Smooth muscle cell (in vitro differentiated cells): ENCODE results near the gene KCNJ18. TPM values are rescaled to one million over a fixed set of nuclear protein-coding genes. Genes with fewer than 3 reads are reported as not detected.
"Not testable (repeated sequence)": the region's sequence is repeated elsewhere in the genome, so short reads cannot be mapped to it uniquely, and the experiment has no call there.

Source experiments
- DNase-seq: peaks from one replicate; lab custom pipeline; 2025; ENCODE audit not compliant: unreplicated experiment; lab: John Stamatoyannopoulos, UW
- H2AFZ ChIP-seq: fragments of 200-600 bp; sonication (generic); 2 replicates; pipeline ENCODE4 v1.6.0; 2016; ENCODE audit warnings: antibody characterized with exemption, low read depth, mild to moderate bottlenecking
- H3F3A ChIP-seq: fragments of 200-600 bp; sonication (generic); 2 replicates; pipeline ENCODE4 v1.6.0; 2017; ENCODE audit warnings: antibody characterized with exemption, low read depth
- H3K27ac ChIP-seq: fragments of 200-600 bp; sonication (generic); 2 replicates; pipeline ENCODE4 v1.5.1; 2016; ENCODE audit warnings: low read depth, mild to moderate bottlenecking
- H3K27me3 ChIP-seq: fragments of 200-600 bp; sonication (generic); 2 replicates; pipeline ENCODE4 v1.6.1; 2016; ENCODE audit warnings: low read depth, mild to moderate bottlenecking
- H3K36me3 ChIP-seq: fragments of 200-600 bp; sonication (generic); 2 replicates; pipeline ENCODE4 v1.5.1; 2016; ENCODE audit warnings: low read depth
- H3K4me1 ChIP-seq: fragments of 200-600 bp; sonication (generic); 2 replicates; pipeline ENCODE4 v1.5.1; 2016; ENCODE audit warnings: low read depth
- H3K4me2 ChIP-seq: fragments of 200-600 bp; sonication (generic); 2 replicates; pipeline ENCODE4 v1.6.0; 2016; ENCODE audit warnings: mild to moderate bottlenecking
- H3K4me3 ChIP-seq: fragments of 200-600 bp; sonication (generic); 2 replicates; pipeline ENCODE4 v1.5.1; 2016; ENCODE audit warnings: mild to moderate bottlenecking
- H3K79me2 ChIP-seq: fragments of 200-600 bp; sonication (generic); 2 replicates; pipeline ENCODE4 v1.6.0; 2016; ENCODE audit warnings: low read depth, mild to moderate bottlenecking
- H3K9ac ChIP-seq: fragments of 200-600 bp; sonication (generic); 2 replicates; pipeline ENCODE4 v1.6.0; 2016; ENCODE audit warnings: low read depth
- H3K9me3 ChIP-seq: fragments of 200-600 bp; sonication (generic); replicated peaks from 2 replicates; pipeline ENCODE4 v1.5.1; 2016; ENCODE audit warnings: low read depth
- H4K20me1 ChIP-seq: fragments of 200-600 bp; sonication (generic); 2 replicates; pipeline ENCODE4 v1.6.0; 2016; ENCODE audit warnings: low read depth
- WGBS: methylation state at CpG from one replicate; pipeline ENCODE4 v1.1.7; 2016; ENCODE audit warnings: low lambda C conversion rate; 5-methylcytosine and 5-hydroxymethylcytosine counted together
- polyA plus RNA-seq: library from polyadenylated mRNA; unstranded; fragments of >200 nt; fragmentation: Nextera tagmentation; extraction: Ambion mirVana; gene quantifications from 2 replicates; pipeline ENCODE4 v1.2.1, GENCODE V29; 2016
- total RNA-seq: library from RNA; depleted of rRNA; stranded (reverse); fragments of >200 nt; gene quantifications from 2 replicates; pipeline ENCODE4 v1.2.3, GENCODE V29; 2014

Gene KCNJ18
- total and polyA plus RNA-seq, 2 experiments from 2014 or later = not detected

DNA sequence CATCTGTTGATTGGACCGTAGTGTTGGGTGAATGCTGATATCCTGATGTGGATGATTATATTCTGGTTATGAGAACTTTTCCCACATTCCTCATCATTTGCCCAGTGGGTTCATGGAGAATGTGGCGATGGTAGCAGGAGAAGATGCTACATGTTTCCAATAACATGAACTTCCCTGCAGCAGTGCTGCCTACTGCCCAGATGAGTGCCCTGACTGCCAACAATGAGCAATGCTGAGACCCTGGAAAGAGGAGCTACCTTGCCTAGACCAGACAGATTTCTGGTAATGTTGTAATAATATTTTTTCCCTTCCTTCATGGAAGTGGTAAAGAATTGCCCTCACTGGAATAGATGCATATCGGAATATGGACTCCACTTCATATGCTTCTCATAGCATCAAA is 29.2 kb upstream of the KCNJ18 start:
- H3K27me3 ChIP-seq, H3K79me2 ChIP-seq, H3K27ac ChIP-seq, H3K4me3 ChIP-seq, H4K20me1 ChIP-seq, H3K4me1 ChIP-seq, H2AFZ ChIP-seq, H3K9ac ChIP-seq, H3K36me3 ChIP-seq, H3F3A ChIP-seq, DNase-seq, H3K9me3 ChIP-seq, H3K4me2 ChIP-seq: not testable (repeated sequence)
- WGBS = 67% methylated on average over 3 of the region's 3 CpGs

DNA sequence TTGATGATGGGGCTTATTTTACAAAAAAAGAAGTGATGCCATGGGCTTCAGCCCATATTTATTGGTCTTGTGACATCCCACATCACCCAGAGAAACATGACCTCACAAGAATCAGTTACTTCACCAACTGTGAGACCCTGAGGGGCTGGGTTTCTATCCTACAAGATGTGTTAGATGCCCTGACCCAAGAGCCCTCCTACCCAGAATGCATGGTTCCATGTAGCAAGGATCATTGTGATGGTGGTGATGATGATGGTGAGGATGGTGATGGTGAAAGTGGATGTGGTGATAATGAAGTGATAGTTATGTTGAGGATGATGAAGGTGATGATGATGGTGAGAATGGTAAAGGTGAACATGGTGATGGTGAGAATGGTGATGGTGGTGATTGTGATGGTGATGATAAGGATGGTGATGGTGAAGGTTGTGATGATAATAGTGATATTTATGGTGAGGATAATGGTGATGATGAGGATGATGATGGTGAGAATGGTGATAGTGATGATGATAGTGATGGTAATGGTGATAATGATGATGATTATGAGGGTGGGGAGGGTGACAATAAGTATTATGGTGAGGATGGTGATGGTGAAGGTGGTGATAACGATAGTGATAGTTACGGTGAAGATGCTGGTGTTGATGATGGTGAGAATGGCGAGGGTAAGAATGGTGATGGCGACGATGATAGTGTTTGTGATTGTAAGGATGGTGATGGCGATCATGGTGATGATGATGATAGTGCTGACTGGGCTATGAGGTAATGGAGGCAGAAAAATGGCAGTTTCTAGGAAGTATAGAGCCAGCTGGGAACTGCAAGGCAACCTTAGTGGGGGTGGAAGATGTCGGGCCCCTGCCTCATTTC is 28.5 kb upstream of the KCNJ18 start:
- not testable (repeated sequence) for H3K4me3 ChIP-seq, H3K79me2 ChIP-seq, H3K27ac ChIP-seq, H3F3A ChIP-seq, H4K20me1 ChIP-seq, H3K9me3 ChIP-seq, H3K27me3 ChIP-seq, H2AFZ ChIP-seq, H3K9ac ChIP-seq, H3K4me2 ChIP-seq, H3K36me3 ChIP-seq, H3K4me1 ChIP-seq, DNase-seq
- whole genome bisulfite sequencing = 57% methylated on average over 7 of the region's 7 CpGs

DNA sequence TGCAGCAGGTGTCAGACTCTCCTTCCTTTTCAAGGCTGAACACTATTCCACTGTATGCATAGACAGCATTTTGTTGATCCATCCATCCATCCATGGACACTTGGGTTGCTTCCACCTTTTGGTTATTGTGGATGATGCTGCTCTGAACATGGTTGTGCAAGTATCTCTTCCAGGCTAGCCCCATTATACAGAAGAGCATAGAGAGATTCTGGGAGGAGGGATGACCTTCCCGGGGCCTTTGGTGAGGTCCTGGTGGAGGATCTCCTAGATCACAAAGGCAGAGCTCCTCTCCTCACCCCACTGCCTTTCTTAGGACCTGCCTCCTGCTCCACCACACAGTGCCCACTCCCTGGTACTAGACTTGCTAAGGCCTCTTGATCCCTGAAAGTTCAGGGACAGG is 27.2 kb upstream of the KCNJ18 start:
- 63% methylated on average over 1 of the region's 1 CpG for WGBS
- DNase-seq = not testable (repeated sequence)

DNA sequence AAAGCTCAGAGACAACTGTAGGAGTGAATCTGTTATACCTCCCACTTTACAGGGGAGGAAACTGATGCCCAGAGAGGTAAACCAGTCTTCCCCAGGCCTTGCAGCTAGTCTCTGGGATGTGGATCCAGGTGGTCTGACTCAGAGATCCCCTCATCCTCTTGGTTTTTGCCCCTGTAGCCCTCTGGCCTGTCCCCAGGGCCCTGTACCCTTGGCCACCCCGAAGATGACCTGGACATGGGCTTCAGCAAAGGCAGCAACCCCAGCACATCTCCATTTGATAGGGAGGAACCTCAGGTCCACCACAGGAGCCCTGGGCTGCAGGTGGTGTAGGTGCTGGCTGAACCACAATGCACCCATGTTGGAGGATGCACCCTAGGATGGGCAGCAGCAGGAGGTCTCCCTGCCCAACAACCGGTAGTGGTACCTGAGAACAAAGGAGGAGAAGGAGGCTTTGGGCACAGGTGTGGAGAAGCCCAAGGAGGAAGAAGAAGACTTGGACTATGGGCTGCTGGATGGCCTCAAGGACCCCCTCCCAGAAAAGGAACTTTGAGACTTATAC is 26.3 kb upstream of the KCNJ18 start:
- H3K4me3 ChIP-seq, H3K4me2 ChIP-seq, H3K27me3 ChIP-seq, H3K9ac ChIP-seq, H3F3A ChIP-seq, H3K79me2 ChIP-seq, DNase-seq, H3K9me3 ChIP-seq, H2AFZ ChIP-seq, H3K27ac ChIP-seq, H3K4me1 ChIP-seq, H3K36me3 ChIP-seq, H4K20me1 ChIP-seq: not testable (repeated sequence)
- WGBS = 39% methylated on average over 2 of the region's 2 CpGs

More for the DNA sequence above, 27.2 kb upstream of the KCNJ18 start:
- H3F3A ChIP-seq, H3K27ac ChIP-seq, H3K27me3 ChIP-seq, H3K9me3 ChIP-seq, H3K4me3 ChIP-seq, H3K4me1 ChIP-seq, H3K36me3 ChIP-seq, H3K79me2 ChIP-seq, H2AFZ ChIP-seq, H3K9ac ChIP-seq, H4K20me1 ChIP-seq, H3K4me2 ChIP-seq: not testable (repeated sequence)

DNA sequence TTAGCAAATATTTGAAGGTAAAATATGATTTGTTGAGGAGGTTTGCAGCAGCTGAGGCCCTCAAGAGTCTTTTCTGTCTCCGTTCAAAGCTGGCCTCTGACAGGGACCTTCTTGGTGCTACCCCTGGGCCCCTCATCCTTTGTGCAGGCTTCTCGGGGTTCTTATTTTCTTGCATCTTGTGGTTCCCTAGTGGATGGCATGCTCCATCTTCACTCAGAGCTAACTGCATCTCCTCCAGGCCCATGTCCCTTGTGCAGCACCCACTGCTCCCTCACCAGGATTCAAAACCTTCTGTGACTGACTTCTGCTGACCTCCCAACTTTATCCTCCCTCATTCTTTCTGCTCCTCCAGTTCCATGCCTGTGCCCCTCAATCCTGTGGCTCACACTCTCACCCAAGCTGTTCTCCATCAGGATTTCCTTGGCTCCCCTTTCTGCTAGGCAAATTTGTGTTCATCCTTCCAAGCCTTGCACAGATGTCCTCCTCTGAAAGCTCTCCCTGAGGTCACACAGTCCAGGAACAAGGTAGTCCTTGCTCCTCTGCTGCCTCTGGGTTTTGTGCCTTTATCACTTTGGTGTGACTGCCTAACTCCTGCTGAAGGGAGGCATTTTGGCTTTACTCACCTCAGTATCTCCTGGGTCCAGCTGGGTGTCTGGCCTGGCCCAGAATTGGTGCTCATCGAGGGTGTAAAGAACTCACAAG is 25.5 kb upstream of the KCNJ18 start:
- H4K20me1 ChIP-seq, H3K27me3 ChIP-seq, H3K4me2 ChIP-seq, H2AFZ ChIP-seq, H3K4me3 ChIP-seq, DNase-seq, H3K9me3 ChIP-seq, H3F3A ChIP-seq, H3K27ac ChIP-seq, H3K4me1 ChIP-seq, H3K79me2 ChIP-seq, H3K9ac ChIP-seq, H3K36me3 ChIP-seq: not testable (repeated sequence)
- WGBS = 53% methylated on average over 3 of the region's 3 CpGs

DNA sequence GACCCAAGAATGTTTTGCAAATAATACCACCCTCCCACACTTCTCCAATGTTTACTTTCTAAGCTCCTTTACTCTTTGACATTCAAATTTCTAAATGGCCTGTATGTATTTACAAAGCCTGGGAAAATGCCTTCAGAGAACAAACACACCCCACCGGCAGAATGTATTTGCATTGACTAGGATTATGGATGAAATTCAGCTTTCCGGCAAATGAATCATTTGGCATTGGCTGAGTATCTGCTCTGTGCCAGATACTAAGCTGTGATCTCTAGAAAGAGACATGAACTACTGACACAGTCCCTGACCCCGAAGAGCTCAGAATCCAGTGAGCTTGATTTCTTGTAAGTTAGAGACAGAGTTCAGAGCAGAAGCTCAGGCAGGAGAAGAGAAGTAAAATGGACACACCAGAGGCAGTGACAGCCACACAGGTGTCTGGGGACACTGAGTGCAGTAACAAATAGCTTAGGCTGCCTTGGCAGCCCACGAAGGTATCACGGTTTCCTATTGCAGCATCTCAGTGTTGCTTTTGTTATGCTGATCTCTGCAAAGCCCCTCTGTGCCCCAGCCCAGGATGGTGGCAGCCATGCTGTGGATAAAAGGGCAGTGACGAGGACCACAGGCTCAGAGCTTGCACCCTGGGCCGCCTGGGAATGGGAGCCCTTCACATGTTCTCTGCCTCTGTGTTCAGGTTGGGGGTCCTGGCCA is 24.8 kb upstream of the KCNJ18 start:
- H3K36me3 ChIP-seq, H3K27ac ChIP-seq, H2AFZ ChIP-seq, H3K9ac ChIP-seq, H3K4me1 ChIP-seq, H3K27me3 ChIP-seq, H3F3A ChIP-seq, H3K4me3 ChIP-seq, H4K20me1 ChIP-seq, DNase-seq, H3K79me2 ChIP-seq, H3K4me2 ChIP-seq: not testable (repeated sequence)
- peaks cover 11% of the 10 kb centered on the region for H3K9me3 ChIP-seq
- WGBS = 57% methylated on average over 7 of the region's 7 CpGs

DNA sequence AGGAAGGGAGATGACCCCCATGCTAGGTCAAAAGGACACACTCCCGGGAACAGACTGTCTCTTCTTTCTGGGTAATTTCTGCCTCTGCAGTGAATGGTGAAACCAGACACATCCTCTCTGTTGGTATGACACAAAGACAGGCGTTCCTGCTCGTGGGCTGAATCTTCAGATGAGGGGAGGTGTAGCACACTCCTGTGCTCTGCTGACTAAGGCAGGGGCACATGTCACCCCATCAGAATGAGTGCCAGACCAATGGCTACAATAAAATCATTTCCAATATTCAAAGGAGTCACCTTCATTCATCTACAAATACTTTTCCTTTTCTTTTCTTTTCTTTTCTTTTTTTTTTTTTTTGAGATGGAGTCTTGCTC is 24.2 kb upstream of the KCNJ18 start:
- WGBS = 76% methylated on average over 3 of the region's 3 CpGs

More for the DNA sequence above, 24.2 kb upstream of the KCNJ18 start:
- H3F3A ChIP-seq, H3K79me2 ChIP-seq, H3K27me3 ChIP-seq, H3K4me3 ChIP-seq, H3K9ac ChIP-seq, H3K4me2 ChIP-seq, H4K20me1 ChIP-seq, H3K4me1 ChIP-seq, H2AFZ ChIP-seq, H3K27ac ChIP-seq, DNase-seq, H3K36me3 ChIP-seq: not testable (repeated sequence)
- peaks cover 11% of the 10 kb centered on the region for H3K9me3 ChIP-seq
